Endothelial cell of umbilical vein (primary cell): Measurements from ENCODE around the gene RAB5IF. TPM values are rescaled to one million over a fixed set of nuclear protein-coding genes. Genes with fewer than 3 reads are reported as not detected.

Experiments
- BruUV-seq: library from RNA; stranded (reverse); fragments of 400-500 nt; replicated peaks from 2 replicates; lab custom pipeline; 2021; lab: Mats Ljungman, UMichigan
- CTCF ChIA-PET: fragments of 300-600, 350-600 bp; sonication (Branson Sonifier 250); formaldehyde crosslinking; loops from one replicate; lab custom pipeline; 2021; ENCODE audit warnings: antibody characterized with exemption, inconsistent platforms; lab: Charles Lee
- POLR2A ChIA-PET: fragments of 300-600, 350-600 bp; sonication (Branson Sonifier 250); formaldehyde crosslinking; loops from one replicate; lab custom pipeline; 2021; ENCODE audit warnings: antibody characterized with exemption, inconsistent platforms; lab: Charles Lee
- DNase-seq: peaks from one replicate; pipeline ENCODE4 v3.0.0-alpha.2; 2011; ENCODE audit warnings: low read depth, low spot score
- FAIRE-seq: peaks from 2 replicates; lab custom pipeline; 2011; peaks lifted over from hg19 to GRCh38; lab: Jason Lieb, UNC
- H2AFZ ChIP-seq: 2 replicates; pipeline ENCODE4 v1.6.0; 2012; ENCODE audit warnings: low read depth, low read length, control low read depth, inconsistent platforms
- H3K27ac ChIP-seq: 2 replicates; pipeline ENCODE4 v1.5.1; 2011; ENCODE audit warnings: low read depth, mild to moderate bottlenecking, control low read depth, low read length, moderate library complexity; ENCODE audit not compliant: insufficient read depth
- H3K27me3 ChIP-seq, 2 experiments: 2 replicates each; pipeline versions ENCODE4 v1.6.0 to v1.6.1; 2011; ENCODE audit warnings: low read length in 2 of 2, mixed read lengths in 1 of 2; ENCODE audit not compliant: control insufficient read depth in 2 of 2, insufficient read depth in 2 of 2
- H3K36me3 ChIP-seq, 2 experiments: 2 replicates in 1 of 2; 3 replicates in 1 of 2; pipeline ENCODE4 v1.5.1; 2011; ENCODE audit warnings: low read length in 2 of 2, mild to moderate bottlenecking in 1 of 2, moderate library complexity in 1 of 2; ENCODE audit not compliant: control insufficient read depth in 2 of 2, insufficient read depth in 2 of 2; ENCODE audit errors: extremely low read depth in 1 of 2
- H3K4me1 ChIP-seq: 3 replicates; pipeline ENCODE4 v1.5.1; 2011; ENCODE audit warnings: mild to moderate bottlenecking, low read length; ENCODE audit not compliant: control insufficient read depth, insufficient read depth; ENCODE audit errors: extremely low read depth
- H3K4me2 ChIP-seq: 2 replicates; pipeline ENCODE4 v1.6.1; 2011; ENCODE audit warnings: low read length, control low read depth, mixed read lengths; ENCODE audit not compliant: insufficient read depth
- H3K4me3 ChIP-seq, 3 experiments: fragments of 200-600 bp in 1 of 3; sonication (generic), shearing (Covaris generic) in 1 of 3; replicated peaks in 1 of 3; 2 replicates each; pipeline ENCODE4 v1.5.1; 2011 to 2016; ENCODE audit warnings: control low read depth in 3 of 3, low read length in 3 of 3, mild to moderate bottlenecking in 2 of 3, inconsistent platforms in 1 of 3, low read depth in 1 of 3, moderate library complexity in 1 of 3; ENCODE audit not compliant: insufficient read depth in 1 of 3
- H3K79me2 ChIP-seq: 2 replicates; pipeline ENCODE4 v1.6.0; 2012; ENCODE audit warnings: low read length, inconsistent platforms; ENCODE audit not compliant: control insufficient read depth, insufficient read depth
- H3K9ac ChIP-seq: replicated peaks from 2 replicates; pipeline ENCODE3; 2011; ENCODE audit warnings: low read length, control low read depth; ENCODE audit not compliant: insufficient read depth; ENCODE audit errors: extremely low read depth
- H3K9me1 ChIP-seq: replicated peaks from 3 replicates; pipeline ENCODE4 v1.6.0; 2011; ENCODE audit warnings: mild to moderate bottlenecking, low read length; ENCODE audit not compliant: control insufficient read depth, insufficient read depth; ENCODE audit errors: extremely low read depth
- H3K9me3 ChIP-seq: replicated peaks from 2 replicates; pipeline ENCODE4 v1.5.1; 2012; ENCODE audit warnings: low read length, inconsistent platforms; ENCODE audit not compliant: control insufficient read depth, insufficient read depth
- H4K20me1 ChIP-seq: replicated peaks from 2 replicates; pipeline ENCODE3; 2011; ENCODE audit warnings: mild to moderate bottlenecking, low read length; ENCODE audit not compliant: control insufficient read depth, insufficient read depth; ENCODE audit errors: extremely low read depth
- CTCF ChIP-seq, 2 donors: IDR thresholded peaks; 1 replicate in 1 of 2; 2 replicates in 1 of 2; pipeline ENCODE4 v1.5.1; 2011; ENCODE audit warnings: low read length in 2 of 2, mild to moderate bottlenecking in 2 of 2, moderate library complexity in 2 of 2, control low read depth in 1 of 2, inconsistent platforms in 1 of 2, low read depth in 1 of 2; ENCODE audit not compliant: insufficient read depth in 1 of 2; ENCODE audit errors: extremely low read depth in 1 of 2
- EZH2 ChIP-seq: IDR thresholded peaks from 2 replicates; pipeline ENCODE4 v1.6.1; 2012; ENCODE audit warnings: borderline replicate concordance, low read depth, mild to moderate bottlenecking, moderate library complexity, low read length, inconsistent platforms; ENCODE audit not compliant: severe bottlenecking
- FOS ChIP-seq: IDR thresholded peaks from 2 replicates; pipeline ENCODE4 v1.6.1; 2011; ENCODE audit warnings: mild to moderate bottlenecking, low read length, moderate library complexity, borderline replicate concordance; ENCODE audit not compliant: insufficient read depth
- GATA2 ChIP-seq: IDR thresholded peaks from 2 replicates; pipeline ENCODE4 v1.7.0; 2011; ENCODE audit warnings: low read depth, mild to moderate bottlenecking, moderate library complexity, mixed read lengths, low read length; ENCODE audit not compliant: insufficient read length, insufficient read depth
- JUN ChIP-seq: IDR thresholded peaks from 2 replicates; pipeline ENCODE4 v1.6.1; 2011; ENCODE audit warnings: borderline replicate concordance, low read depth; ENCODE audit not compliant: insufficient read length, insufficient read depth
- POLR2A ChIP-seq: IDR thresholded peaks from 2 replicates; pipeline ENCODE4 v1.6.1; 2012; ENCODE audit warnings: low read depth, mild to moderate bottlenecking, control low read depth, low read length
- dilution Hi-C: fragments of 300-500 bp; cut with MboI; formaldehyde crosslinking; loops from one replicate; pipeline ENCODE4 v1.15.0; 2019; ENCODE audit warnings: low sequenced_read_pairs; ENCODE audit not compliant: extremely low pct_ligation_motif_present
- intact Hi-C: fragments of 100-400 bp; cut with micrococcal nuclease; formaldehyde crosslinking; loops from one replicate; pipeline ENCODE4 v1.10.0; 2022
- polyA plus RNA-seq, 4 experiments: library from polyadenylated mRNA; depleted of rRNA in 3 of 4; stranded (reverse) in 3 of 4; unstranded in 1 of 4; fragments of >200 nt; gene quantifications; 2 replicates each; pipeline versions ENCODE4 v1.2.1 to v1.2.3, GENCODE V29; 2011 to 2012; ENCODE audit warnings: missing spikeins in 1 of 4
- total RNA-seq: library from RNA; stranded (reverse); gene quantifications from 2 replicates; pipeline ENCODE4 v1.2.3, GENCODE V29; 2021

RAB5IF gene
- total and polyA plus RNA-seq, 2 donors (not counting 3 experiments of a cell fraction or from before 2014, with no cell fraction given): 113 to 162 TPM

- no peak for TF ChIP-seq FOS
- no peak for TF ChIP-seq CTCF (IDR thresholded peaks at IDR 0.05; ENCODE audit: extremely low read depth in 1 of 2, insufficient read depth in 1 of 2, low read depth in 1 of 2, low read length in 2 of 2)
- TF ChIP-seq JUN: no peak
- no peak for TF ChIP-seq POLR2A
- no peak for TF ChIP-seq GATA2
- no peak for TF ChIP-seq EZH2
- dilution Hi-C loops (no loop called here), intact Hi-C loops (no loop called here)
- no peak overlapping the region for H3K27ac ChIP-seq
- DNase-seq: no peak
- no peak overlapping the region for H3K4me3 ChIP-seq
- no peak overlapping the region for H3K9ac ChIP-seq
- H3K4me1 ChIP-seq: no peaks in the 10 kb centered on the region
- no TSS peak for BruUV-seq
- ChIA-PET POLR2A (no interaction called here), CTCF (interaction anchor here (0.9 kb wide), 1 partner anchor 176 kb away, joined by 3 read pairs; no protein-coding TSS in a partner anchor)
- no peaks in the 10 kb centered on the region for H3K9me3 ChIP-seq
- no peak for FAIRE-seq
- H3K4me2 ChIP-seq: no peak overlapping the region
- no peaks in the 10 kb centered on the region for H3K9me1 ChIP-seq
- H3K36me3 ChIP-seq: no peaks in the 10 kb centered on the region
- no peaks in the 10 kb centered on the region for H4K20me1 ChIP-seq
- H3K27me3 ChIP-seq: no peaks in the 10 kb centered on the region
- no peaks in the 10 kb centered on the region for H3K79me2 ChIP-seq
- H2AFZ ChIP-seq: no peak overlapping the region
These were observed 26.5 kb downstream of the RAB5IF start for GRCh38 chr20:36632147-36632486.
